Measurements from ENCODE around the gene CDHR5. TPM values are rescaled to one million over a fixed set of nuclear protein-coding genes. Genes with fewer than 3 reads are reported as not detected.

CDHR5 gene
- total RNA-seq, 4 donors from 2014 or later, result not detected

GRCh38 chr11:601573-602245, 23.0 kb downstream of the CDHR5 start:
- no peak for DNase-seq (ENCODE audit: low spot score)
- TF ChIP-seq, protein P1, sequence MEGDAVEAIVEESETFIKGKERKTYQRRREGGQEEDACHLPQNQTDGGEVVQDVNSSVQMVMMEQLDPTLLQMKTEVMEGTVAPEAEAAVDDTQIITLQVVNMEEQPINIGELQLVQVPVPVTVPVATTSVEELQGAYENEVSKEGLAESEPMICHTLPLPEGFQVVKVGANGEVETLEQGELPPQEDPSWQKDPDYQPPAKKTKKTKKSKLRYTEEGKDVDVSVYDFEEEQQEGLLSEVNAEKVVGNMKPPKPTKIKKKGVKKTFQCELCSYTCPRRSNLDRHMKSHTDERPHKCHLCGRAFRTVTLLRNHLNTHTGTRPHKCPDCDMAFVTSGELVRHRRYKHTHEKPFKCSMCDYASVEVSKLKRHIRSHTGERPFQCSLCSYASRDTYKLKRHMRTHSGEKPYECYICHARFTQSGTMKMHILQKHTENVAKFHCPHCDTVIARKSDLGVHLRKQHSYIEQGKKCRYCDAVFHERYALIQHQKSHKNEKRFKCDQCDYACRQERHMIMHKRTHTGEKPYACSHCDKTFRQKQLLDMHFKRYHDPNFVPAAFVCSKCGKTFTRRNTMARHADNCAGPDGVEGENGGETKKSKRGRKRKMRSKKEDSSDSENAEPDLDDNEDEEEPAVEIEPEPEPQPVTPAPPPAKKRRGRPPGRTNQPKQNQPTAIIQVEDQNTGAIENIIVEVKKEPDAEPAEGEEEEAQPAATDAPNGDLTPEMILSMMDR (IDR thresholded peaks at IDR 0.05), result no peak
- ATAC-seq (ENCODE audit: low FRiP score), result no peak

GRCh38 chr11:598005-598680, 26.6 kb downstream of the CDHR5 start:
- DNase-seq (ENCODE audit: low spot score), result no peak
- no peak for ATAC-seq (ENCODE audit: low FRiP score)
- TF ChIP-seq, protein P1 (IDR thresholded peaks at IDR 0.05), result no peak

DNA sequence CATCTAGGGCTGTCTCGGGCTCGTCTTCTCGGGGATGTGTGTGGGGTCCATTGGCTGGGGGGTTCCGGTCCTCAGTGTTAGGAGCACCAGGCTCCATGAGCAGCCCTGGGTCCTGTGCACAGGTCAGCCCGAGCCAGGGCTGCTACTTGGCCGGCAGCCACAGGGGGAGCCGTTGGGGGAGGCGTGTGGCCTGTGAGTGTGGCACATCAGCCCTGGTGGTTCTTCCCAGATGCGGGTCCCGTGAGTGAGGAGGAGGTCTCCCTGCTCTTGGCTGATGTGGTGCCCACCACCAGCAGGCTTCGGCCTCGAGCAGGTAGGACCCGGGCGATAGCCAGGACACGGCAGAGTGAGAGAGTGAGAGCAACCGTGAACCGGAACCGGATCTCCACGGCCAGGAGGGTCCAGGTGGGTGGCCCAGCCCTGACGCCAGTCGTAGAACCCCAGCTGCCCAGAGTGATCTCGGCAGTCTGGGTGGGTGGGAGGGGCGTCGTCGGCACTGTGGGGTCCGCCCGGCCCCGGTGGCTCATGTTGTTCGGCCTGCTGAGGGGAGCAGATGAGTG, 27.5 kb downstream of the CDHR5 start:
- TF ChIP-seq, protein P1 (IDR thresholded peaks at IDR 0.05), result no peak
- ATAC-seq (ENCODE audit: low FRiP score), result no peak

DNA sequence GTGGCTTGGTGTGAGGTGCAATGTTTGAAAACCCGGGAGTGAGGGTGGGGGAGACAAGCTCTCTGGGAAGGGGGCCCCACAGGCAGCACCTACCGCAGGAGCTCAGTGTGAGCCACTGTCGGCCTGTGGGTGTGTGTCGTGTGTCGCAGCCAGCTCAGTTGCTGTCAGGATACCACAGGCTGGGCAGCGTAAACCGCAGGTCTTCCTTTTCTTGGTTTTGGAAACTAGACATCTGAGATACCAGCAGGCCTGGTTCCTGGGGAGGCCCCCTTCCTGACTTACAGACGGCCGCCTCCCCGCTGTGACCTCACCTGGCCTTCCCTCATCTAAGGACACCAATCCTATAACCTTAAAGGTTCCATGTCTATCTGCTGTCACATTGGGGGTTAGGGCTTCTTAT, 28.4 kb downstream of the CDHR5 start:
- DNase-seq (ENCODE audit: low spot score), result no peak
- TF ChIP-seq, protein P1 (IDR thresholded peaks at IDR 0.05), result no peak
- ATAC-seq (ENCODE audit: low FRiP score), result no peak

More for the DNA sequence above, 27.5 kb downstream of the CDHR5 start:
- DNase-seq (ENCODE audit: low spot score), result no peak

DNA sequence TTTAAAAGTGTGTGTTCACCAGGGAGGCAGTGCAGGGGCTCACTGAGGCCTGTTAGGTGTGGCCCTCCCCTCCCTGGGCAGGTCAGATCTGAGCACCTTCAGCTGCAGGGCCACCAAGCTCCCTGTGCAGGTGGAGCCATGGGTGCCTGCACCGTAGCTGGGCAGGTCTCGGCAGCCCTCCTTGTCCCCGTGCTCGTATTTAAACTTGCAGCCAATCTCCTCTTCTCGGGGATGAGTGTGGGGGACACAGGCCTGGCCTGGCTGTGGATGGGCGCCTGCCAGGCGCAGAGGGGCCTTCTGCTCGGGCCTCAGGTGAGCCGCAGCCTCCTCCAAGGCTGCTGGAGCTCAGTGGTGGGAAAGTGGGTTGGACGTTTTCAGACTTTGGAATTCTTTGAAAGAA, 29.4 kb downstream of the CDHR5 start:
- no peak for DNase-seq (ENCODE audit: low spot score)
- TF ChIP-seq, protein P1 (IDR thresholded peaks at IDR 0.05), result no peak
- no peak for ATAC-seq (ENCODE audit: low FRiP score)

GRCh38 chr11:593347-593746, 31.4 kb downstream of the CDHR5 start:
- ATAC-seq (ENCODE audit: low FRiP score) (no peak), DNase-seq (ENCODE audit: low spot score) (no peak)
- TF ChIP-seq, protein P1 (IDR thresholded peaks at IDR 0.05), result no peak
